Measurements from ENCODE around the gene INAVA.
"Not testable (repeated sequence)": the region's sequence is repeated elsewhere in the genome, so short reads cannot be mapped to it uniquely, and the experiment has no call there.

INAVA gene

GRCh38 chr1:200899954-200900867, 5.5 kb downstream of the INAVA start:
- DNase-seq = no peak

GRCh38 chr1:200900877-200901276, 6.2 kb downstream of the INAVA start:
- no peak for DNase-seq

- no peak for DNase-seq
Measured at GRCh38 chr1:200901350-200901749, 6.7 kb downstream of the INAVA start.

GRCh38 chr1:200901796-200902444, 7.2 kb downstream of the INAVA start:
- DNase-seq = no peak

- DNase-seq = no peak
Measured at GRCh38 chr1:200903793-200904192, 9.1 kb downstream of the INAVA start.

- DNase-seq = no peak
Measured at GRCh38 chr1:200904772-200905171, 10.1 kb downstream of the INAVA start.

- DNase-seq = peak; percentile 26 to 45
Measured at GRCh38 chr1:200905411-200906052, 10.8 kb downstream of the INAVA start.

- no peak for DNase-seq
Measured at GRCh38 chr1:200906491-200906890, 11.8 kb downstream of the INAVA start.

GRCh38 chr1:200907611-200908097, 13.0 kb downstream of the INAVA start:
- no peak for DNase-seq

GRCh38 chr1:200908191-200908868, 13.6 kb downstream of the INAVA start:
- DNase-seq = no peak

GRCh38 chr1:200909071-200909470, 14.4 kb downstream of the INAVA start:
- DNase-seq = no peak

GRCh38 chr1:200909757-200910239, 15.1 kb downstream of the INAVA start:
- no peak for DNase-seq

GRCh38 chr1:200911361-200911760, 16.7 kb downstream of the INAVA start:
- no peak for DNase-seq

- not testable (repeated sequence) for DNase-seq
Measured at GRCh38 chr1:200911936-200912335, 17.2 kb downstream of the INAVA start.

GRCh38 chr1:200912737-200913407, 18.2 kb downstream of the INAVA start:
- DNase-seq = no peak

GRCh38 chr1:200916152-200916551, 21.5 kb downstream of the INAVA start:
- no peak for DNase-seq

- DNase-seq = no peak
Measured at GRCh38 chr1:200916681-200917080, 22.0 kb downstream of the INAVA start.

GRCh38 chr1:200917291-200917817, 22.7 kb downstream of the INAVA start:
- DNase-seq = no peak

- DNase-seq = no peak
Measured at GRCh38 chr1:200918006-200918405, 23.3 kb downstream of the INAVA start.

GRCh38 chr1:200919386-200919785, 24.7 kb downstream of the INAVA start:
- no peak for DNase-seq

- DNase-seq = no peak
Measured at GRCh38 chr1:200921571-200922110, 26.9 kb downstream of the INAVA start.

- no peak for DNase-seq
Measured at GRCh38 chr1:200922406-200922805, 27.7 kb downstream of the INAVA start.
